Tibial nerve (tissue), 4 donors: ENCODE measurements around the gene PLXDC2. TPM values are rescaled to one million over a fixed set of nuclear protein-coding genes. Genes with fewer than 3 reads are reported as not detected.

ENCODE experiments used
- DNase-seq, 2 donors: peaks; one replicate each; pipeline ENCODE4 v3.0.0-alpha.2; 2019; ENCODE audit warnings: low spot score in 2 of 2
- H3K27ac ChIP-seq, 4 donors: fragments of 200-600 bp; sonication (generic) in 3 of 4; one replicate each; pipeline ENCODE4 v1.5.1; 2017 to 2019; ENCODE audit warnings: mild to moderate bottlenecking in 1 of 4
- H3K27me3 ChIP-seq, 2 donors: fragments of 200-600 bp; sonication (generic) in 1 of 2; one replicate each; pipeline versions ENCODE4 v1.5.1 to v1.6.0; 2017 to 2019
- H3K36me3 ChIP-seq, 3 donors: fragments of 200-600 bp; sonication (generic); one replicate each; pipeline ENCODE4 v1.5.1; 2018 to 2019
- H3K4me1 ChIP-seq, 4 donors: fragments of 200-600 bp; sonication (generic) in 3 of 4; one replicate each; pipeline ENCODE4 v1.5.1; 2017 to 2019
- H3K4me3 ChIP-seq, 4 donors: fragments of 200-600 bp; sonication (generic) in 3 of 4; one replicate each; pipeline ENCODE4 v1.5.1; 2017 to 2019; ENCODE audit warnings: mild to moderate bottlenecking in 1 of 4, moderate library complexity in 1 of 4
- H3K9me3 ChIP-seq, 4 donors: fragments of 200-600 bp; sonication (generic) in 3 of 4; one replicate each; pipeline ENCODE4 v1.5.1; 2017 to 2019
- EP300 ChIP-seq, 2 donors: sonication (generic); formaldehyde crosslinking; IDR thresholded peaks; one replicate each; pipeline ENCODE4 v1.6.1; 2017; ENCODE audit warnings: antibody characterized with exemption in 2 of 2, mild to moderate bottlenecking in 1 of 2
- POLR2A ChIP-seq, 2 donors: fragments of 450-650 bp; IDR thresholded peaks; one replicate each; pipeline ENCODE4 v1.6.1; 2017; ENCODE audit warnings: antibody characterized with exemption in 2 of 2, mild to moderate bottlenecking in 2 of 2, moderate library complexity in 2 of 2
- WGBS, 2 donors: methylation state at CpG; one replicate each; pipeline ENCODE4 v1.1.5; 2018; 5-methylcytosine and 5-hydroxymethylcytosine counted together
- total RNA-seq, 4 donors: library from RNA; depleted of rRNA; stranded (reverse); fragments of >200 nt; gene quantifications; one replicate each; pipeline ENCODE4 v1.1.0, GENCODE V29; 2016
- TF ChIP-seq, protein P1 (sequence below), 5 experiments: fragments of 200-600 bp in 3 of 5; fragments of 450-650 bp in 2 of 5; sonication (generic) in 3 of 5; IDR thresholded peaks; one replicate each; pipeline ENCODE4 v1.5.1; 2016 to 2019; ENCODE audit warnings: antibody characterized with exemption in 5 of 5, mild to moderate bottlenecking in 3 of 5, moderate library complexity in 2 of 5

Gene PLXDC2
- total RNA-seq, 4 donors from 2014 or later: 55.2 to 79.2 (median 74.5) TPM

DNA sequence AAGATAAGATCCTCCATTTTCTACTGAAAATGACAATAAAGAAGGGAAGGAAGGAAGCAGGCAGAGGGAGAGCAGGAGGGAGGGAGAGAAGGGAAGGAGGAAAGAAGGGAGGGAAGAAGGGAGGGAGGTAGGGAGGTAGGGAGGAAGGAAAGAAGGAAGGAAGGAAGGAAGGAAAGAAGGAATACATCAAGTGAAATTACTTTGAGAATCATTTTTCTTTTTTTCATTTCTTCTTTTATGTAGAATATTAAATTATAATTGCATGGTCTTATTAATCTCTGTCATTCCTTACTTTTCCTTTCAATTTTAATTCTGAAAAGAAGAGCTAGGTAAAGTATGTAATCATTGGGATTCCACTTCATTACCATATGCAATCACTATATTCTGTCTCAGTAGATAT lies 97.8 kb downstream of the PLXDC2 start:
- H3K9me3 ChIP-seq: no peaks in the 10 kb centered on the region
- DNase-seq: no peak
- no peak overlapping the region for H3K27ac ChIP-seq
- TF ChIP-seq, protein P1, sequence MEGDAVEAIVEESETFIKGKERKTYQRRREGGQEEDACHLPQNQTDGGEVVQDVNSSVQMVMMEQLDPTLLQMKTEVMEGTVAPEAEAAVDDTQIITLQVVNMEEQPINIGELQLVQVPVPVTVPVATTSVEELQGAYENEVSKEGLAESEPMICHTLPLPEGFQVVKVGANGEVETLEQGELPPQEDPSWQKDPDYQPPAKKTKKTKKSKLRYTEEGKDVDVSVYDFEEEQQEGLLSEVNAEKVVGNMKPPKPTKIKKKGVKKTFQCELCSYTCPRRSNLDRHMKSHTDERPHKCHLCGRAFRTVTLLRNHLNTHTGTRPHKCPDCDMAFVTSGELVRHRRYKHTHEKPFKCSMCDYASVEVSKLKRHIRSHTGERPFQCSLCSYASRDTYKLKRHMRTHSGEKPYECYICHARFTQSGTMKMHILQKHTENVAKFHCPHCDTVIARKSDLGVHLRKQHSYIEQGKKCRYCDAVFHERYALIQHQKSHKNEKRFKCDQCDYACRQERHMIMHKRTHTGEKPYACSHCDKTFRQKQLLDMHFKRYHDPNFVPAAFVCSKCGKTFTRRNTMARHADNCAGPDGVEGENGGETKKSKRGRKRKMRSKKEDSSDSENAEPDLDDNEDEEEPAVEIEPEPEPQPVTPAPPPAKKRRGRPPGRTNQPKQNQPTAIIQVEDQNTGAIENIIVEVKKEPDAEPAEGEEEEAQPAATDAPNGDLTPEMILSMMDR (IDR thresholded peaks at IDR 0.05): no peak
- TF ChIP-seq POLR2A (IDR thresholded peaks at IDR 0.05) (no peak), EP300 (IDR thresholded peaks at IDR 0.05) (no peak)
- no peaks in the 10 kb centered on the region for H3K27me3 ChIP-seq
- H3K36me3 ChIP-seq: no peaks in the 10 kb centered on the region
- H3K4me3 ChIP-seq: no peak overlapping the region
- peaks cover 0 to 12% (median 2%) of the 10 kb centered on the region in 4 donors for H3K4me1 ChIP-seq

DNA sequence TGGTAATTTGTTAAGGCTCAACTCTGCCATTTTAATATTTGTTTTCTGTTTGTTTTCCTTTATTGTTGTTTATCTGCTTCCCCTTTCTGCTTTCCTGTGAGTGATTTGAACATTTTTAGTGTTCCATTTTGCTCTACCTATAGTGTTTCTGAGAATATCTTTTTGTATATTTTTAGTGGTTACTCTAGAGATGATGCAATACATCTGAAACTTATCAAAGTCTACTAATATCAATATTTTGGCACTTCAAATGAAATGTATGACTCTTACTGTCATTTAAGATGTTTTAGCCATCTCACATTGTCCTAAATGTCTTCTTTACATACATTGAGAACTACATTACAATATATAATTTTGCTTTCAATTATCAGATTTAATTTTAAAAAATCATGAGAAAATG lies 98.9 kb downstream of the PLXDC2 start:
- Histone ChIP-seq H3K4me1 (peaks cover 0 to 13% (median 4%) of the 10 kb centered on the region in 4 donors), H3K27ac (no peak overlapping the region), H3K9me3 (no peaks in the 10 kb centered on the region), H3K36me3 (no peaks in the 10 kb centered on the region), H3K27me3 (no peaks in the 10 kb centered on the region), H3K4me3 (no peak overlapping the region)
- TF ChIP-seq, protein P1 (IDR thresholded peaks at IDR 0.05): no peak
- TF ChIP-seq POLR2A (IDR thresholded peaks at IDR 0.05): no peak
- TF ChIP-seq EP300 (IDR thresholded peaks at IDR 0.05): no peak
- DNase-seq: no peak

DNA sequence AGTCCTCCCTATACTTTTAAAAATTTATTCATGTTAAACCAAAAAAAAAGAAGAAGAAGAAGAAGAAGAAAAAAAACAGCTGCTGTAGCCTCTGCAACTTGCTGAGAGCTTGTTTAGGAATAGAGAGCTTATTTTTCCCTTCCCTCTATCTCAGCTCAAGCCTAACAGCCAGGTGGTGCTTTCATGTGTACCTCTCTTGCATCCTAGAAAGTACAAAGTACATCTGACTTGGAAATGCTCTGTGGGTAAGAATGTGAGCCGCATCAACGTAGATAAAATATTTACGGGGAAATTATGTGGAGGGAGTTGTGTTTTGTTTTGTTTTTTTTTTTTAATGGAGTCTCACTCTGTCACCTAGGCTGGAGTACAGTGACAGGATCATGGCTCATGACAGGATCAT lies 99.6 kb downstream of the PLXDC2 start:
- DNase-seq: no peak
- no peaks in the 10 kb centered on the region for H3K9me3 ChIP-seq
- peaks cover 0 to 18% (median 6%) of the 10 kb centered on the region in 4 donors for H3K4me1 ChIP-seq
- no peak for TF ChIP-seq POLR2A (IDR thresholded peaks at IDR 0.05)
- TF ChIP-seq, protein P1 (IDR thresholded peaks at IDR 0.05): no peak
- no peak for TF ChIP-seq EP300 (IDR thresholded peaks at IDR 0.05)
- no peaks in the 10 kb centered on the region for H3K36me3 ChIP-seq
- H3K27me3 ChIP-seq: no peaks in the 10 kb centered on the region
- 97 to 100% methylated on average over 3 of the region's 3 CpGs for WGBS, 2 donors
- H3K4me3 ChIP-seq: no peak overlapping the region
- no peak overlapping the region for H3K27ac ChIP-seq

DNA sequence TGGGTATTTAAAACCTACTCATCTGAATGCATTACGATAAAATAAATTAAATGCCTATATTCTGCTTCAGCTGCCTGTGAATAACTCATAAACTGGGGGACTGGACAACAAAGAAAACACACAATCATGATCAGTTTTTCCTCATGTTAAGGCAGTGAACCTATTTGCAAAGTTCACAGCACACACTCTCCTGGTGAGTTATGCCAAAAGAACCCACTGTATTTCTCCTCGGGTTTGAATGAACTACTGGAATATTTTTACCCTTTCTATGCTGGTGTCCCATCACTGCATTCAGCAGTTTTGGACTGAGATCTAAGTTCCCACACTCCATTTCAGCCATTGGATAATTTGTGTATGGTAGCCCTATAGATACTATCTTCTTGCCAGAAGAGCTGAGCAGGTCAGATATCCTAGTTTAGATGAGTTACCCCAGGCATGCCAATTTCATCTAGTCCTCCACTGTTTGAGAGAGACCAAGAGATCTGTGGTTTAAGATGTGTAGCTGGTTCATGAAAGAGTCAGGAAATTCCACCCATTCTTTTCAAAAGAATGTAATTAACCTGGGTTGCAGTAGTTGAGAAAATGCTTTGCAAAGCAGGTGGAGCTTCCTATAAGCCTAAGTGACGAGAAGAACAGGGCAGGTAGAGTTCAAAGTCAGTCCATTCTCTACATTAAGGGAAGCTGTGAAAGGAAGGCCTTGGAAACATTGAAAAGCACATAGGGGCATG lies 101.7 kb downstream of the PLXDC2 start:
- no peaks in the 10 kb centered on the region for H3K27me3 ChIP-seq
- no peak for TF ChIP-seq POLR2A (IDR thresholded peaks at IDR 0.05)
- no peak for TF ChIP-seq EP300 (IDR thresholded peaks at IDR 0.05)
- TF ChIP-seq, protein P1 (IDR thresholded peaks at IDR 0.05): no peak
- H3K4me3 ChIP-seq: no peak overlapping the region
- no peak for DNase-seq
- no peaks in the 10 kb centered on the region for H3K36me3 ChIP-seq
- H3K4me1 ChIP-seq: peaks cover 0 to 39% (median 22%) of the 10 kb centered on the region in 4 donors
- H3K9me3 ChIP-seq: no peaks in the 10 kb centered on the region
- no peak overlapping the region for H3K27ac ChIP-seq
- 48 to 57% methylated on average over 3 of the region's 3 CpGs for WGBS, 2 donors

DNA sequence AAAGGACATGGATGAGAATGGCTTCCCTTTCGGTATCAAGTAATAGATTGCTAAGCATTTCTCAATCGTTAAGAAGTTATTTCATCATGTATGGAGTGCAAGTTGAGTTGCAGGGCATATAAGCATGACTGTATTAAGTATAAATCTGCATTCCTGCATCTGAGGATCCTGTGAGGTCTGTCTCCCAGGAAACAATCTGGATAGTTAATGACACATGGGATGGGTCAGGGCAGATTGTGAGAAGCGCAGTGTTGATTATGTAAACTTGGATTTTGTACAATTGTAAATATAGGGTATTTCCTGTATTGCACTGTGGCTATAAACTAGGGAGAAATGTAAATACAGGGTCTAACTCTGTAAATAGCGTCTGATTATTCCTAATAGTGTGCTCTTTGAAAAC lies 102.6 kb downstream of the PLXDC2 start:
- Histone ChIP-seq H3K4me3 (no peak overlapping the region), H3K9me3 (no peaks in the 10 kb centered on the region), H3K27me3 (no peaks in the 10 kb centered on the region), H3K36me3 (no peaks in the 10 kb centered on the region), H3K4me1 (peaks cover 0 to 45% (median 24%) of the 10 kb centered on the region in 4 donors), H3K27ac (no peak overlapping the region)
- TF ChIP-seq, protein P1 (IDR thresholded peaks at IDR 0.05): no peak
- no peak for TF ChIP-seq POLR2A (IDR thresholded peaks at IDR 0.05)
- 55 to 57% methylated on average over 4 of the region's 4 CpGs for WGBS, 2 donors
- no peak for DNase-seq
